H1 (cell line): Measurements from ENCODE around the gene FGGY.

Experiments used
- CREB1 ChIP-seq: IDR thresholded peaks from 2 replicates; pipeline ENCODE4 v1.6.1; 2012; ENCODE audit warnings: inconsistent platforms
- CTCF ChIP-seq, 3 experiments: IDR thresholded peaks; 1 replicate in 2 of 3; 2 replicates in 1 of 3; pipeline versions ENCODE4 v1.5.1 to v1.6.1; 2011; ENCODE audit warnings: low read length in 3 of 3, mild to moderate bottlenecking in 3 of 3, inconsistent platforms in 2 of 3, low read depth in 1 of 3, moderate library complexity in 1 of 3; ENCODE audit not compliant: insufficient read depth in 1 of 3; ENCODE audit errors: control extremely low read depth in 1 of 3
- JUN ChIP-seq: IDR thresholded peaks from 2 replicates; pipeline ENCODE4 v1.6.1; 2011; ENCODE audit warnings: low read depth, mild to moderate bottlenecking, improper control_type of control experiment, low read length
- NRF1 ChIP-seq: IDR thresholded peaks from 2 replicates; pipeline ENCODE4 v1.6.1; 2011; ENCODE audit warnings: mild to moderate bottlenecking, low read depth, low read length, improper control_type of control experiment
- PHF8 ChIP-seq: fragments of 200-600 bp; sonication (generic); conservative IDR thresholded peaks from 2 replicates; pipeline ENCODE4 v1.7.1; 2012; ENCODE audit warnings: low read depth, mild to moderate bottlenecking, inconsistent platforms, low read length, moderate library complexity
- POLR2A ChIP-seq, 2 experiments: IDR thresholded peaks; 1 replicate in 1 of 2; 2 replicates in 1 of 2; pipeline ENCODE4 v1.6.1; 2011; ENCODE audit warnings: low read depth in 2 of 2, low read length in 2 of 2, mild to moderate bottlenecking in 2 of 2; ENCODE audit errors: control extremely low read depth in 1 of 2
- RAD21 ChIP-seq, 2 experiments: IDR thresholded peaks in 1 of 2; conservative IDR thresholded peaks in 1 of 2; 2 replicates each; pipeline ENCODE4 v1.6.1; 2011; ENCODE audit warnings: low read depth in 2 of 2, low read length in 2 of 2, improper control_type of control experiment in 1 of 2, inconsistent platforms in 1 of 2, mild to moderate bottlenecking in 1 of 2, moderate library complexity in 1 of 2
- SIN3A ChIP-seq, 2 experiments: IDR thresholded peaks in 1 of 2; conservative IDR thresholded peaks in 1 of 2; 2 replicates each; pipeline ENCODE4 v1.6.1; 2011 to 2012; ENCODE audit warnings: low read length in 2 of 2, improper control_type of control experiment in 1 of 2, low read depth in 1 of 2, mild to moderate bottlenecking in 1 of 2
- SIRT6 ChIP-seq: IDR thresholded peaks from one replicate; pipeline ENCODE4 v1.7.1; 2012; ENCODE audit warnings: low read length, inconsistent platforms
- TAF1 ChIP-seq: IDR thresholded peaks from 2 replicates; pipeline ENCODE4 v1.6.1; 2011; ENCODE audit warnings: mild to moderate bottlenecking, low read depth, low read length
- USF2 ChIP-seq: IDR thresholded peaks from 2 replicates; pipeline ENCODE4 v1.6.1; 2011; ENCODE audit warnings: low read length, improper control_type of control experiment
- YY1 ChIP-seq: IDR thresholded peaks from 2 replicates; pipeline ENCODE4 v1.6.1; 2011; ENCODE audit warnings: low read depth, mild to moderate bottlenecking, low read length

GRCh38 chr1:59751004-59751395, 454.1 kb downstream of the FGGY start:
- TF ChIP-seq RAD21 (IDR thresholded peaks at IDR 0.05 in 1 of 2, conservative IDR thresholded peaks at IDR 0.05 in 1 of 2; ENCODE audit: low read depth in 2 of 2, low read length in 2 of 2) (no peak), SIRT6 (no peak), USF2 (no peak), CTCF (IDR thresholded peaks at IDR 0.05; ENCODE audit: control extremely low read depth in 1 of 3, insufficient read depth in 1 of 3, low read depth in 1 of 3, low read length in 3 of 3) (no peak), PHF8 (no peak), NRF1 (no peak), POLR2A (IDR thresholded peaks at IDR 0.05; ENCODE audit: control extremely low read depth in 1 of 2, low read depth in 2 of 2, low read length in 2 of 2) (no peak), JUN (no peak), SIN3A (conservative IDR thresholded peaks at IDR 0.05 in 1 of 2, IDR thresholded peaks at IDR 0.05 in 1 of 2; ENCODE audit: low read depth in 1 of 2, low read length in 2 of 2) (no peak), TAF1 (no peak), YY1 (no peak), CREB1 (no peak)
